Measurements from ENCODE around the gene LAPTM4A. TPM values are rescaled to one million over a fixed set of nuclear protein-coding genes. Genes with fewer than 3 reads are reported as not detected.
"Not testable (repeated sequence)": the region's sequence is repeated elsewhere in the genome, so short reads cannot be mapped to it uniquely, and the experiment has no call there.

Gene LAPTM4A
- total RNA-seq, 1 donor from 2014 or later = 126 TPM

DNA sequence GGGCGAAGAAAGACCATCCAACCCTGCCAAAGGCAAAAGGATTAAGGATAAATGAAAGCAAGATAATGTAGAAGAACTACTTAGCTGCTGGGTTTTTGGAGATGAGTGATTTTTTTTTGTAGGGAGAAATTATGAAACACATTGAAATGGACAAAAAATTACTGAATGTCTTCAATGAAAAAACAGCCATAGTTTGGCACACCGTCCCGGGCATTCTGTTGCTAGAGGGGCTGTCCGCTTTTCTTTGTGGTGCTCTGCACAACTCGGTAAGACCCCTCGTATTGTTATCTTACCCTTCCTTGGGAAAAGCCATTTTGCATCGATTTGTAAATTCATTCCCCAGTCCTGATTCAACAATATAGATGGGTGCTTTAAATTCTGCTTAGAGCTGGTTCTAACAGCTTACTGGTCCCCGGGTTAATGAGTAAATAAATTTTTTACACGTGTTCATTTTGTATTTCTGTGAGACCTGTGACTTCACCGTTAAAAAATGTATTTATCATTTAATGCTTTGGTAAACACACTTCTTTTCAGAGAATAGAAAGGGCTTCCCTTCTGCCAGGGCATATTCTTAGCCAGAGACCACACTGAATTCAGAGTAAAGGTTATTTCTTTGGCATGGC lies 912 bp upstream of the LAPTM4A start:
- peak in 1 of 2 donors; percentile 22 for DNase-seq (ENCODE audit: low read depth in 2 of 2)

DNA sequence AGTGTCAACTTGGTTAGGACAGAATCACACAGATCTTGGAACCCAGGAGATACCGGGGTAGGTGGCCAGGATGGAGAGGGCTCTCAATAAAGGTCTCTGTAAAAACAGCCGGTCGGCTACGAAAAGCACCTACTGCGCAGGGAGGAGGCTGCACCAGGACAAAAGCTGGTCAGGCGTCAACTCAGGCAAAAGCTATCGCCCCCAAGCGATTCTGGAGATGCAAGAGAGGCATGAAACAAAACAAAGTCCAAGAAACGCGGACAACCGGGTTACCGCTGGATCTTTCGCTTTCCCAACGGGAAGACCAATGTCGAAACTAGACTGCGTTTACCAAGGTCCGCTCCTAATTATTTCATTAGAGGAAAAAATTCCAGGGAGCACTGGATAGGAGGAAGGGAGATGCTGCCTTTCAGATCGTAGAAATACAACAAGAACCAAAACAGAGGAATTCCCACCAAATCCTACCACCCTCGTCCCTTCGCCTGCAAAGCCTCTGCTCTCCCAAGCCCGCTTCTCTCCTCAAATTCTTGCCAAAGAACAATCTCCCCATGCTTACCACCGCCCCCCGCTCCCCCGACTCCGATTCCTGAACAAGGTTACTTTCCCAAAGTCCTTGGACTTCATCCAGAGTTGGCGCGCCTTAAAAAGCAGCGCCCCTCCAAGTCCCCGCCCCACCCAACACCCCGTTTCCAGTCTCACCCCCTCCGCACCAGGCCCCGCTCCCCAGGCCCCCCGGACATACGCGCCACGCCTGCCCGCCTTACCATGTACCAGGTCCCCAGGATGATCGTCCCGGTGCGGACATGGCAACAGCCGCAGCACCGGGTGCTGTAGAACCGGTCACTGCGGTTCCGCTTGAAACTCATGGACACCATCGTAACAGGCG lies 539 bp downstream of the LAPTM4A start:
- DNase-seq (ENCODE audit: low read depth in 2 of 2) = peak; percentile 58 to 76

DNA sequence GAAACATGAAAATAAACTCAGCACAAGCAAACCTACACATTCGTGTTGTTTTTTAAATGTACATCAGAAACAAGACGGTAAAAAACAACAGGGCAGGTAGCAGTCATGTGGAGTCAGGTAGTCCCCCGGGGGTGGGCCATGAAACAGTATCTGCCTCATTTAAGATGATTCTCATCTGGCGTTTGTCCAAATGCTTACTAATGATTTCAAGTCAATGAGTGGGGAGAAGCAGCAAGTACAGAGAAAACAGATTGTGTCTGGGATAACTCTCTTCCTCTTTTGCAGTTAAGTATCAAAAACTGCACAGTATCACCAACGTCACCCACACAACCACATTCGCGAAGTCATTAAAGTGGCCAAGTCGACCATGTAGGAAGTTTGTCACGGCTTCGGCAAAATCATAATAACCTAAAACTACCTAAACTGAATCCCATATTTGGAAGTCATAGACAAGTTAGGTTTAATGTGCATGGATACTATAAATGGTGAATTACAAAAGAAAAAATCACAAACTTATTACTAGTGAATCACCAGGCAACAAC lies 1.3 kb downstream of the LAPTM4A start:
- peak; percentile 41 to 73 for DNase-seq (ENCODE audit: low read depth in 2 of 2)

DNA sequence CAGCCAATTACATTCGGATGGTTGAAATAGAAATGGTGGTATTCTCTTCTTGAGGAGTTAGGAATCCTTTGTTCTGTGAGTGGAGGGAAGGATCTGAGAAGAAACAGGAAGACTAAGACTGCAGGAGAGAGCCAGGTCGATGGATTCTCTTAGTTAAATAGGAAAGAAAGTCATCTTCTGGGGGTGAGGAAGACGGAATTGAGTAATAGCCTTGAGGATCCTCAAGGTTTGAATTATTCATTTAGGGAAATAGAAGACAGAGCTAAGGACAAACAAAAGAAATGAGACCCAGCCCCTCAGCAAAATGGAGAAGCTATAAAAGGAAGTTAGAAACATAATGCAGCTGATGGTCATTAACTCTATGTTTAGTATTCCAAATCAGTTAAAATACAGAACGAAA lies 1.8 kb downstream of the LAPTM4A start:
- DNase-seq (ENCODE audit: low read depth in 2 of 2) = peak in 1 of 2 donors; percentile 46

DNA sequence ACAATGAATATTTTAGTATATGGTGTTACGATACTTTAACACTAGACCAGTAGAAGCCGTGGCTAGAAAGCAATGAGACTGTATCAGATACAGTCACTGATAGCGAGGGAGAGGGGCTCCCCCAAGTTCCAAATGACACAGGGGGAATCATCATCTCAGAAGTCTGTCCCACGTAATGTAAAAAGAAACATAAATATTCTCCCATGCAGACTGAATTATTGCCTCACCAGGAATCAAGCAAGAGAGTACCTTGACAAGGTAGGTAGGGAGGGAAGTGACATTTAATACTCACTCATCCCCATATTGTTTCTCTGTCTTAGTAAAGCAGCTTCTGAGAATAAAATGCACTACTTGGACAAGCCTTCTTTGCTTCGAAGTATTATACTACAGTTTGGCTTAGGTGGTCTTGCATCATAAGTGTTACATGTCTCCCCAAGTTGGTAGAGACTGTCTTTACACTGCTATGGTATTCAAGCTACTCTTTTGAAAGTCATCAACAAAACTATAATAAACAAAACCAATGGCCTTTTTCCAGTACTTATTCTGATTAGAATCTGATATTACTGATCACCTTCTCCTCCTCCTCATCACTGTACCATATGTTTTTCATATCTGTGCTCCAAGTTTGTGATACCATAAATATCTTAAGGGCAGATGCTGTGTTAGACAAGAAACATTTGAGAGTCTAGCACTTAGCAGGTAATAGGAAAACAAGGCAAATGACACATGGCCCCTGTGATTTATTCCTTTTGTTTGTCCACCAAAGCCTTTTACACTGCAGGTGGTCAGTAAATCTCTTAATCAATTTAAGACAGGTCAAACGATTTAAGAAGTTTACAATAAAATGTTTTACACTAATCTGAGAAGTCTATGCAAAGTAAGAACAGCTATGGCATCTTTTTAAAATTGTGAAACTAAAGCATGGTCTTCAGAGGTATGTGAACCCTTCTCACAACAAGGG lies 2.7 kb downstream of the LAPTM4A start:
- no peak for DNase-seq (ENCODE audit: low read depth in 2 of 2)

DNA sequence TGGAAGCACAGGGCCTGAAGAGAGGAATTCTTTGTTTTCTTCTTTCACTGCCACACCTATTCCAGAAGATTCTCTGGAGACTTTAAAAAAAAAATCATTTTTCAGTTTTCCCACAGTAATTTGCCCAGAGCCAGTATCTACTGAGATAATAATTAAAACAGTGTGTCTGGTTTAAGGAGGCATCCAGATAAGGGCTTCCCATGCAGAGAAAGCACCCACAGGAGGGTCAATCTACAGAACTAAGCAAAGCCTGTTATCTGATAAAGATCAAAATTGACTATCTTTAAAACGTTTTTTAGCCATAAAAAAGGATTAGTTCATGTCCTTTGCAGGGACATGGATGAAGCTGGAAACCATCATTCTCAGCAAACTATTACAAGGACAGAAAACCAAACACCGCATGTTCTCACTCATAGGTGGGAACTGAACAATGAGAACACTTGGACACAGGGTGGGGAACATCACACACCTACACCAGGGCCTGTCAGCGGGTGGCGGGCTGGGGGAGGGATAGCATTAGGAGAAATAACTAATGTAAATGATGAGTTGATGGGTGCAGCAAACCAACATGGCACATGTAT lies 5.6 kb downstream of the LAPTM4A start:
- not testable (repeated sequence) for DNase-seq (ENCODE audit: low read depth in 2 of 2)

DNA sequence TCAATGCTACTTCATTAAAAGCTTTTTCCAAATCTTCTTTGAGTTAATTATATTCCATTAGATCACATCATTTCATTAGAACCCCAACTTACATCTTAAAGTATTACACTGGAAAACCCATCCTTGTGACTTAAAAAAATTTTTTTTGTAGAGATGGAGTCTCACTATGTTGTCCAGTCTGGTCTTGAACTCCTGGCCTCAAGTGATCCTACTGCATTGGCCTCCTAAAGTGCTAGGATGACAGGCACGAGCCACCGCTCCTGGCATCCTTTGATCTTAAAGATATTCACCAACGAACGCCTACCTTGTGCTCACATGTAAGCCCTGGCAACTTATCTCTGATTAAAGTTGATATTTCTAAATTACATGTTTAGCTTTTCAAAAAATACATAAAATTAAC lies 6.7 kb downstream of the LAPTM4A start:
- DNase-seq (ENCODE audit: low read depth in 2 of 2) = no peak

DNA sequence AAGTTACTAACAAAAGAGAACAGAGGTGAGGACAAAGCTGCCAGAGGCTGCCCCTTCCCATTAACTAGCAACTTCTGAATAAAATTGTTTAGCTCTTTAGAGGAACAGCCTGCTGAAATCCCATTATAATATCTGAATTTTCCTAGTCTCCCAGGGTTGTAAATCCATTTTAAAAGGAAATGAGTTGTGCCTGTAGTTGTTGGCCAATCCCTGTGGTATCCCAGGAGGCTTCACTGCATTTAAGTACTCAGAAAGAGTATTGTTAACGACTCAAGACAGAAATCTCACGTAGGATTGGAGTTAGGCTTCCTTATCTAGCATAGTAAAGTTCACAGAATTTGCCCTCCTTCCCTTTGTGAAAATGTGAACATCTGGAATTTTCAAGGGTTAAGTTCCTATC lies 8.9 kb downstream of the LAPTM4A start:
- peak in 1 of 2 donors; percentile 30 for DNase-seq (ENCODE audit: low read depth in 2 of 2)

DNA sequence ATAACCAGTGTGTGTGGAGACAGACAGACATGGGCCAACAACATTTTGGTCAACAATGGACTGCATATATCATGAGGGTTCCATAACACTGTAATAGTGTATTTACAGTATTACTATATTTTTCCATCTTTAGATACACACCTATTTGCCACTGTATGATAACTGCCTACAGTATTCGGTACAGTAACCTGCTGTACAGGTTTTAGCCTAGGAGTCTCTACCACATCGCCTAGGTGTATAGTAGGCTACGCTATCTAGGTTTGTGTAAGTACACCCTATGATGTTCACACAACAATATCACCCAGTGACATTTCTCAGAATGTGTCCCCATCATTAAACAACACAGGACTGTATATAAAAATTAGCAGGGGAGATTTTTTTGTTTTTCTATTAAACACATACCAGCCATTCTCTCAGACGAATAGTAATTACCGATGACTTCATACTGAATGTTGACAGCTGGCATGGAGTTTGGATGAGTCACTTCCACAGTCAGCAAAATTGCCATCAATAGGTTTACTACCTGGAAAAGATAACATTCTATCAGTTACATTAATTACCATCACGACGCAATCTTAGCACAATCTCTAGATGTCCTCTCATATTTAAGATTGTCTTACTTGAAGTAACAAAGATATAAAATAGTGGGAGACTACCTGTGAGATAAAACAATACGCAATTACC lies 10.8 kb downstream of the LAPTM4A start:
- DNase-seq (ENCODE audit: low read depth in 2 of 2) = peak; percentile 74 to 84

DNA sequence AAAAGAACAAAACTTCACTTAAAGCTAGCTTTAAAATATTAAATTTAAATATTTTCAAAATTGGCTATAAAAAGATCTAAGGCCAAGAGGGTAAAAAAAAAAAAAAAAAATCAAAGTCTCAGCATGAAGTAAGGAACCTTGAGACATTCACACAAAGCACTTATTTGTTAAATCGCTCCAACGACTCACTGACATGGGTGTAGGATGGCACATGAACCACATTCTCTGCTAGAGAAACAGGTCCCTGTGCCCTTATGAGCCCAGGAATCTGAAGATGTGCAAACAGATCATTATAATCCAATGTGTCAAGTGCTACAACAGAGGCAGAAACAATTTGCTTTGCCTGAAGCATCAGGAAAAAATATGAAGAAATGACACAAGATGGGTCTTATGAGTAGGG lies 13.8 kb downstream of the LAPTM4A start:
- DNase-seq (ENCODE audit: low read depth in 2 of 2) = no peak

DNA sequence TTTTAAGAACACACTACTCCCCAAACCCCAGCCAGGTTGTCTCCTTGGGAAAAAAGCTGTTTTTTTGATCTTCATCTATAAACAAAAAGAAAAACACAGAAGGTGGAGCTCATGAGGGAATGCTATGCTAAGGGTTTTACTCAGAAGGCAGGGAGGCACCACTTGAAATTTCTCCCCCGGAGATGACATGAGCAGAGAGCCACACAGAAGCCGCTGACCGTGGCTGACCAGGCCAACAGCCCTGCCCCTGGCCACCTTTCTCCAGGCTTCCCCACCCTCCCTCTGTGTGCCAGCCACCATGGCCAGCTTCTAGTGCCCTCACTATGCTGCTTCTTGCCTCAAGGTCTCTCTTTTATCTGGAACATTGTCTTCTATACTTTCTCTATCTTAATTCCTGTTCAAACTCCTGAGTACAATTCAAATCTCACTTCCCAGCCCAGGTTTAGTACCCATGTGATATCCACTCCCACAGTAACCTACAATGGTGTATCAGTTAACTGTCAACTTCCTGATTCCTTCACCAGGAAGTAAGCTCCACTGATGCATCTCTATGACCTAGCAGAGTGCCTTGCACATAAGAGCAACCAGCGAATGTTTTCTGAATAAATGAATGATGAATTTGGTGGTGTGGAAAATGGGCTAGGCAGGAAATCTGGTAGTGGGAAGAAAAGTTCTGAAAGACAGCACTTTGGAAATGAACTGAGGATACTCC lies 15.3 kb downstream of the LAPTM4A start:
- DNase-seq (ENCODE audit: low read depth in 2 of 2) = peak; percentile 40 to 70

DNA sequence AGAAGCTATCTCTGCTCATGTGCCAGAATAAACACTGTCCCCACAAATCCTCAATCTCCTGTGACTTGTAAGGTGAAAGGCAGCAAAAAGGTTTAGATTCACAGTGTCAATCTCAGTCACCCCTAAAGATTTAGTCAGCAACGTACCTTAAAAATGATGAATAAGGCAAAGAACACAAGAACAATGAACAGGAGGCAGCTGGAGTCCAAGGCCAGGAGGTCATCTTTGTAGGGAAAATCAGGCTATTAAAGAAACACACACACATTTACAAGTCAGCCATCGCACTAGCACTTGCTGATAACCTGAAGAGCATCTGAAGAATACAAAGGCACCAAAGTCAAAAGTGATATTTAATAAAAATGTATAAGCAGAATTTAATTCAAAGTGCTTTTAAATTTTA lies 16.6 kb downstream of the LAPTM4A start:
- DNase-seq (ENCODE audit: low read depth in 2 of 2) = peak; percentile 44 to 53

DNA sequence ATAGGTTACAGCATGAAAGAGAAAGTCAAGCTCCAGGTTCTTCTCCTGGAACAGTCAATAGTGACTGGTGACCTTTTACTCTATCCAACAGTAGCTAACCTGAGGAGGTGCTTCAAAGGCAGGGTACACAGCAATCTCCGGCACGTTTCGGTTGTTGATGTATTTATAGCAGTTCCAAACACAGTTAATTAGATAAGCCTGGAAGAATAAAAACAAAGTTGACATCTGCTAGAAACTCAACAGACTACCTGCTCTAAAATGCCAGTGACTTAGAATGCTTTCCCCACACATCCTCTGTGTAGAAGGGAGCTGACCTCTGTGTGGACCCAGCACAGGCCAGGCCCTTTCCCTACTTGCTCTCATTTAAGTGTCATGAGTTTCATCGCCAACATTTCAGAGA lies 17.2 kb downstream of the LAPTM4A start:
- no peak for DNase-seq (ENCODE audit: low read depth in 2 of 2)

DNA sequence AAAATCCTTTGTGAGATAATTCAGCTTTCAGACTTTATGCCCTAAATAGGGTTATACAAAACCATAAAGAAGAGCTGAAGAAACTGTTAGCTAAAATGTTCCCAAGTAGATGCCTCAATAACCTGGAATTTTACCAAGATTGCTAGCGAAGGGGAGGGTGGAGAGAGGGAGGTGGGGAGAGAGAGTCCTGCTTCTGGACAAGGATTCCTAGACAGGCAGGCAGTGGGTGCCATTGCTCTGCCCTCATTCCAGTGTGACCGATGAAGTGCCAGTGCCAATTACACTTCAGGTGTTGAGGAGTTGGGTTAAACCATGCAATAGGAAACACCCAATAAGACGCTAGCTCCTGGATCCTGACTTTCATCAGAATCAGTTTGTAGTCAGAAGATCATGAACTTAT lies 18.1 kb downstream of the LAPTM4A start:
- no peak for DNase-seq (ENCODE audit: low read depth in 2 of 2)

DNA sequence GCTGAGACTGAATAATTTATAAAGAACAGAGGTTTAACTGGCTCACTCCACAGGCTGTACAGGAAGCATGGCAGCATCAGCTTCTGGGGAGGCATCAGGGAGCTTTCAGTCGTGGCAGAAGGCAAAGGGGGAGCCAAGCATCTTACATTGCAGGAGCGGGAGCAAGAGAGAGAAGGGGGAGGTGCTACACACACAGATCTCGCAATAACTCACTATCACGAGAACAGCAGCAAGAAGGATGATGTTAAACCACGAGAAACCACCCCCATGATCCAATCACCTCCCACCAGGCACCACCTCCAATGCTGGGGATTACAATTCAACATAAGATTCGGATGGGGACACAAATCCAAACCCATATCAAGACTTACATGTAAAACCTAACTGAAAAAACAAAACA lies 21.2 kb downstream of the LAPTM4A start:
- no peak for DNase-seq (ENCODE audit: low read depth in 2 of 2)

DNA sequence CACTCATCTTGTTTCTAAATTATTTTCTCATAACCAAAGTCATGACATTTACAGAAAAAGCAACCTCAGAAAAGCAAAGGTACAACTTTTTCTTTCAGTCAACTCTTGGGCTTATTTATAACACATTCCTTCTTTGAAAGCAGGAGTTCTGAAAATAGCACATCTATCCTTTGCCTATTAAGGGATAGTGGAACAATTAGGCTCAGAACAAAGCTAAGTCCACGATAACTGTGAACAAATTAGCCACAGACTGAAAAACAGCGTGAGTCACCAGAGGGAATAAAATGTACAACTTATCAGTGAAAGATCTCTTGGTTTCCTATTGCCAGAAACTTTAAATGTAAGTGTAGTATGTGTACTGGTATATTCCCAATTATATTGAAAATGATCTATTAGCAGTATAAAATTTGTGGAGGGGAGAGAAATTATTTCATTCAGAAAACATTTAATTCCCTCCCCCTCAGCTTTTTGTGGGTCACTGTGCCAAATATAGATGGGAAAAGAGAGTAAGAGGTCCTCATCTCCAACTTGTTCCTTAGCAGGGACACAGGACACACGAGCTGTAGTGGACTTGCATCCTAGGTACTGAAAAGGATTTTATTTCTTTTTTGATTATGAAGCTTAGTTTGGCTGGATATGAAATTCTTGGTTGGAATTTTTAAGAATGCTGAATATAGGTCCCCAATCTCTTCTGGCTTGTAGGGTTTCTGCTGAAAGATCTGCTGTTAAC lies 23.6 kb downstream of the LAPTM4A start:
- peak; percentile 49 to 68 for DNase-seq (ENCODE audit: low read depth in 2 of 2)

DNA sequence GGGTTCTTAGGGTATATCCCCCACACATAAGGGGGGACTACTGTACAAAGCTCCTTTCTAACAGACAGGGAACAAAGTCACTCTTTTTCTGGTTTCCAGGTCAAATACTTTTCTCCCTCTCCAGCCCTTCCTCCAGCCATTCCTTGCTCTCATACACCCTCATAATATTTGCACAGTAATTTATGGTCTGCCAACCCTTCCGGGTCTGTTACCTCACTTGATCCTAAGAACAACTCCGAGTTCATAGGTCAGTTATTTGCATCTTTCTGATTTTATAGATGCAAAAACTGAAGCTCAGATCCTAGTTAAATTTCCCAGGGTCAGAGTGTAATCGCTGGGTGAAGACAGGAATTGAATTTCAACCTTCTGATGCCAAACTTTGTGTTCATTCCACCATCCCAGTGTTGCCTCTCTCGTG lies 24.2 kb downstream of the LAPTM4A start:
- no peak for DNase-seq (ENCODE audit: low read depth in 2 of 2)

DNA sequence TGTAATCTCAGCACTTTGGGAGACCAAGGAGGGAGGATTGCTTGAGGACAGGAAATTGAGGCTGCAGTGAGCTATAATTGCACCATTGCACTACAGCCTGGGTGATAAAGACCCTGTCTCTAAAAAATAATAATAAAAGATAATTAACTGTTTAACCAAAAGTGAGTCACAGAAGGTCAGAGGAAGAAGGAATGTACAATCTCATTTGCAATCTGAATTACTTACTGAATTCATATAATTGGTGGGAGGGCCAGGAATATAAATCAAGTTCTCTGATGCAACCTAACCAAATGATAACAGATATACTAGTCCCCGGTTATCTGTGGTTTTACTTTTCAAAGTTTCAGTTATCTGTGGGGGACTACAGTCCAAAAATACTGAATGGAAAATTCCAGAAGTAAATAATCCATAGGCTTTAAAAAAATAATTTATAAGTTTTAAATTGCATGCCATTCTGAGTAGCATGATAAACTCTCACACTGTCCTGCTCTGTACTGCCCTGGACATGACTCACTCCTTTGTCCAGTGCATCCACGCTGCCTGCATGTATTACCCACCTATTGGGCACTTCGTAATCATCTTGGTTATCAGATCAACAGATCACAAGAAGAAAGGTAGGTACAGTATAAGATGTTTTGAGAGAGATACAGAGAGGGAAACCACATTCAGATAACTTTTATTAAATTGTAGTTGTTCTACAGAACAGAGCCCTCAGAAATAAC lies 26.2 kb downstream of the LAPTM4A start:
- peak in 1 of 2 donors; percentile 41 for DNase-seq (ENCODE audit: low read depth in 2 of 2)

DNA sequence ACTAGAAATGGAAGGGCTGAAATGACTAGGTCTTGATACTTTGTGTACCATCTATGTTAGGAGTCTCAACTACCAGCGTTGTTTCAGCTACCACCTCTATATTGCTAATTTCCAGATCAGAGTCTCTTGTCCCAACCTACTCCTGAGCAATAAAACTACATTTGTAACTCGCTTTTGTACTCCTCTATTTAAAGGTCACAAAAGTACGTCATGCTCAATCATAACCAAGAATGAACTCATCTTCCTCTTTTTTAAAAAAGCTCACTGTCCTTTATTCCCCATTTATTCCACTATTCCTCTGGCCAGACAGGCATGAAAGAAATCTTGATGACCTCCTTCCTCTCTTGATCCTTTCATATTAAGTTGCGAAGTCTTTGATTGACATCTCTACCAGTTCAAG lies 27.7 kb downstream of the LAPTM4A start:
- DNase-seq (ENCODE audit: low read depth in 2 of 2) = no peak

All from lung microvascular endothelial cell (primary cell).